K562 (cell line): ENCODE data around the gene TRAF5. TPM values are rescaled to one million over a fixed set of nuclear protein-coding genes. Genes with fewer than 3 reads are reported as not detected.

ENCODE experiments used
- ATAC-seq: fragments of 200-7000 bp; cut with Tn5 transposase; 3 replicates; pipeline ENCODE4 v1.9.1; 2020; ENCODE audit warnings: moderate library complexity
- BruUV-seq: library from RNA; stranded (reverse); fragments of 400-500 nt; replicated peaks from 2 replicates; lab custom pipeline; 2021; lab: Mats Ljungman, UMichigan
- CTCF ChIA-PET: fragments of 300-600 bp; formaldehyde crosslinking; extraction: SDS; loops from one replicate; lab custom pipeline; 2021; ENCODE audit warnings: low intra/inter-chr PET ratio; lab: Yijun Ruan, JAX
- POLR2A ChIA-PET: fragments of 300-600, 350-650 bp; sonication (Branson Sonifier 250); formaldehyde crosslinking; extraction: SDS; loops from one replicate; lab custom pipeline; 2021; ENCODE audit warnings: antibody characterized with exemption, inconsistent platforms; lab: Yijun Ruan, JAX
- DNase-seq, 4 experiments: peaks; one replicate each; pipeline versions ENCODE4 v3.0.0 to v3.0.0-alpha.2; 2011 to 2018; ENCODE audit warnings: low spot score in 3 of 4, mixed read lengths in 3 of 4; ENCODE audit errors: extremely low read depth in 1 of 4
- FAIRE-seq: peaks from 2 replicates; lab custom pipeline; 2011; peaks lifted over from hg19 to GRCh38; lab: Jason Lieb, UNC
- H2AFZ ChIP-seq: 2 replicates; pipeline ENCODE4 v1.6.0; 2011; ENCODE audit warnings: low read depth, low read length, control low read depth, inconsistent platforms
- H3K27ac ChIP-seq: fragments of 200-600 bp; 3 replicates; pipeline ENCODE4 v1.8.0; 2011; ENCODE audit warnings: low read depth, mild to moderate bottlenecking, control low read depth, inconsistent platforms, low read length, moderate library complexity, mixed read lengths; ENCODE audit errors: extremely low read depth
- H3K27me3 ChIP-seq, 2 experiments: fragments of 300-600 bp in 1 of 2; 2 replicates in 1 of 2; 3 replicates in 1 of 2; pipeline versions ENCODE4 v1.6.0 to v1.8.0; 2011; ENCODE audit warnings: inconsistent platforms in 2 of 2, low read length in 2 of 2, mild to moderate bottlenecking in 1 of 2, mixed read lengths in 1 of 2, moderate library complexity in 1 of 2; ENCODE audit not compliant: control insufficient read depth in 2 of 2, insufficient read depth in 2 of 2
- H3K36me3 ChIP-seq: fragments of 300-600 bp; 3 replicates; pipeline ENCODE4 v1.8.0; 2011; ENCODE audit warnings: mild to moderate bottlenecking, low read length, inconsistent platforms; ENCODE audit not compliant: control insufficient read depth, insufficient read depth
- H3K4me1 ChIP-seq, 2 experiments: fragments of 200-600 bp in 1 of 2; replicated peaks in 1 of 2; 2 replicates in 1 of 2; 3 replicates in 1 of 2; pipeline versions ENCODE4 v1.5.1 to v1.8.0; 2011; ENCODE audit warnings: inconsistent platforms in 2 of 2, low read length in 2 of 2, mild to moderate bottlenecking in 1 of 2, mixed read lengths in 1 of 2, moderate library complexity in 1 of 2; ENCODE audit not compliant: control insufficient read depth in 2 of 2, insufficient read depth in 2 of 2
- H3K4me2 ChIP-seq: 2 replicates; pipeline ENCODE4 v1.6.1; 2011; ENCODE audit warnings: low read length, control low read depth, inconsistent platforms, mixed read lengths; ENCODE audit not compliant: insufficient read depth
- H3K4me3 ChIP-seq: fragments of 200-600 bp; sonication (generic), shearing (Covaris generic); 2 replicates; pipeline ENCODE4 v1.5.1; 2016; ENCODE audit warnings: control low read depth, inconsistent platforms
- H3K79me2 ChIP-seq: fragments of 200-600 bp; 3 replicates; pipeline ENCODE4 v1.8.0; 2011; ENCODE audit warnings: low read length, inconsistent platforms; ENCODE audit not compliant: control insufficient read depth, insufficient read depth
- H3K9ac ChIP-seq, 2 experiments: 2 replicates each; pipeline versions ENCODE4 v1.6.0 to v1.6.1; 2011; ENCODE audit warnings: low read depth in 2 of 2, low read length in 2 of 2, control low read depth in 1 of 2, inconsistent platforms in 1 of 2, mild to moderate bottlenecking in 1 of 2, mixed read lengths in 1 of 2; ENCODE audit not compliant: insufficient read depth in 1 of 2
- H3K9me1 ChIP-seq: one replicate; pipeline ENCODE4 v1.6.0; 2011; ENCODE audit warnings: inconsistent platforms, mild to moderate bottlenecking, low read length, moderate library complexity; ENCODE audit not compliant: control insufficient read depth, insufficient read depth
- H3K9me3 ChIP-seq: replicated peaks from 2 replicates; pipeline ENCODE4 v1.5.1; 2011; ENCODE audit warnings: low read depth, low read length, inconsistent platforms; ENCODE audit not compliant: control insufficient read depth, insufficient read depth
- H4K20me1 ChIP-seq: replicated peaks from 2 replicates; pipeline ENCODE4 v1.6.1; 2011; ENCODE audit warnings: low read length, inconsistent platforms, mixed read lengths; ENCODE audit not compliant: control insufficient read depth, insufficient read depth
- C11orf30 ChIP-seq: fragments of 450-650 bp; IDR thresholded peaks from 2 replicates; pipeline ENCODE4 v1.6.1; 2016; ENCODE audit warnings: low read depth, mild to moderate bottlenecking
- CGGBP1 ChIP-seq: fragments of 250-450 bp; sonication (Bioruptor Pico); IDR thresholded peaks from 2 replicates; pipeline ENCODE4 v1.9.0; 2021; ENCODE audit warnings: mild to moderate bottlenecking
- CREB1 ChIP-seq, 2 experiments: sonication (generic) in 1 of 2; formaldehyde crosslinking in 1 of 2; IDR thresholded peaks; 2 replicates each; pipeline versions ENCODE4 v1.6.1 to v1.8.0; 2012 to 2022; ENCODE audit warnings: inconsistent platforms in 1 of 2, mild to moderate bottlenecking in 1 of 2, missing genetic modification reagents in 1 of 2, moderate library complexity in 1 of 2
- DACH1 ChIP-seq: fragments of 450-650 bp; IDR thresholded peaks from 2 replicates; pipeline ENCODE4 v1.6.1; 2018; ENCODE audit not compliant: partially characterized antibody
- MAFF ChIP-seq: IDR thresholded peaks from 2 replicates; pipeline ENCODE4 v1.6.1; 2012; ENCODE audit warnings: low read length, improper control_type of control experiment
- RB1 ChIP-seq: fragments of 450-650 bp; IDR thresholded peaks from 2 replicates; pipeline ENCODE4 v1.6.1; 2017; ENCODE audit warnings: low read depth, mild to moderate bottlenecking
- SIN3B ChIP-seq: fragments of 450-650 bp; IDR thresholded peaks from 2 replicates; pipeline ENCODE4 v1.6.1; 2017; ENCODE audit warnings: low read depth, mild to moderate bottlenecking, moderate library complexity
- WGBS: fragments of 100-300 bp; shearing (Covaris generic); methylation state at CpG from one replicate; pipeline ENCODE4 v1.1.6; 2016; ENCODE audit warnings: low coverage, mixed read lengths; ENCODE audit not compliant: insufficient coverage; ENCODE audit errors: missing lambda C conversion rate; 5-methylcytosine and 5-hydroxymethylcytosine counted together
- in situ Hi-C: fragments of 300-500 bp; cut with MboI; formaldehyde crosslinking; loops from 4 replicates; pipeline ENCODE4 v1.15.0; 2018; ENCODE audit warnings: inconsistent platforms, mixed read lengths
- intact Hi-C: fragments of 100-400 bp; cut with micrococcal nuclease; formaldehyde crosslinking; loops from 2 replicates; pipeline ENCODE4 v1.14.2; 2022
- polyA plus RNA-seq, 8 experiments: library from polyadenylated mRNA; depleted of rRNA in 4 of 8; stranded (reverse) in 5 of 8; unstranded in 3 of 8; fragments of >200 nt; fragmentation: Nextera tagmentation in 2 of 8; fragmentation: Illumina TruSeq in 1 of 8; extraction: Ambion mirVana in 2 of 8; extraction: Trizol in 1 of 8; gene quantifications; 2 replicates each; pipeline versions ENCODE4 v1.2.1 to v1.2.3, GENCODE V29; 2011 to 2014; ENCODE audit warnings: inconsistent platforms in 1 of 8, missing spikeins in 1 of 8
- total RNA-seq, 7 experiments: library from RNA; depleted of rRNA in 6 of 7; stranded (reverse); fragments of >200 nt in 6 of 7; fragmentation: Illumina TruSeq in 2 of 7; extraction: Trizol in 2 of 7; gene quantifications; 2 replicates each; pipeline versions ENCODE4 v1.2.1 to v1.2.3, GENCODE V29; 2011 to 2021; ENCODE audit warnings: low replicate concordance in 1 of 7

Gene TRAF5
- total and polyA plus RNA-seq, 9 of the 15 experiments (the other 6 are each of a cell fraction or from before 2014, with no cell fraction given) = 2.0 to 9.3 (median 5.3) TPM

GRCh38 chr1:211287218-211287617, 39.4 kb upstream of the TRAF5 start (continued):
- TF ChIP-seq DACH1 = no peak
- TF ChIP-seq C11orf30 = peak; percentile 91
- TF ChIP-seq CGGBP1 = no peak
- no peak for TF ChIP-seq RB1
- TF ChIP-seq MAFF = peak; percentile 94
- no peak for TF ChIP-seq CREB1 (IDR thresholded peaks at IDR 0.05)
- no peak for TF ChIP-seq CREB1 (CRISPR knock-in tag; IDR thresholded peaks at IDR 0.05)

GRCh38 chr1:211292411-211292810, 34.2 kb upstream of the TRAF5 start:
- WGBS = 84% methylated on average over 2 of the region's 2 CpGs
- H3K36me3 ChIP-seq = peaks cover 74% of the 10 kb centered on the region
- H3K9me1 ChIP-seq = peaks cover 2% of the 10 kb centered on the region
- no peak for DNase-seq
- no peak overlapping the region for H3K27ac ChIP-seq
- ATAC-seq = no peak
- no peaks in the 10 kb centered on the region for H3K4me1 ChIP-seq
- H2AFZ ChIP-seq = no peak overlapping the region
- CTCF ChIA-PET = no interaction called here
- no peaks in the 10 kb centered on the region for H3K27me3 ChIP-seq
- no peak overlapping the region for H3K4me3 ChIP-seq
- H3K9ac ChIP-seq = no peak overlapping the region
- no peak for TF ChIP-seq SIN3B
- no peaks in the 10 kb centered on the region for H3K79me2 ChIP-seq
- H3K4me2 ChIP-seq = no peak overlapping the region
- in situ Hi-C loops (no loop called here), intact Hi-C loops (no loop called here)
- no TSS peak for BruUV-seq
- no peak for FAIRE-seq
- POLR2A ChIA-PET = no interaction called here
- no peaks in the 10 kb centered on the region for H4K20me1 ChIP-seq
- no peaks in the 10 kb centered on the region for H3K9me3 ChIP-seq
